Middle frontal gyrus (tissue), 1 donor: ENCODE results near the gene JUN.

Experiments
- DNase-seq: peaks from one replicate; pipeline ENCODE4 v3.0.0-alpha.2; 2015; ENCODE audit warnings: low spot score; ENCODE audit errors: extremely low spot score

JUN gene

DNA sequence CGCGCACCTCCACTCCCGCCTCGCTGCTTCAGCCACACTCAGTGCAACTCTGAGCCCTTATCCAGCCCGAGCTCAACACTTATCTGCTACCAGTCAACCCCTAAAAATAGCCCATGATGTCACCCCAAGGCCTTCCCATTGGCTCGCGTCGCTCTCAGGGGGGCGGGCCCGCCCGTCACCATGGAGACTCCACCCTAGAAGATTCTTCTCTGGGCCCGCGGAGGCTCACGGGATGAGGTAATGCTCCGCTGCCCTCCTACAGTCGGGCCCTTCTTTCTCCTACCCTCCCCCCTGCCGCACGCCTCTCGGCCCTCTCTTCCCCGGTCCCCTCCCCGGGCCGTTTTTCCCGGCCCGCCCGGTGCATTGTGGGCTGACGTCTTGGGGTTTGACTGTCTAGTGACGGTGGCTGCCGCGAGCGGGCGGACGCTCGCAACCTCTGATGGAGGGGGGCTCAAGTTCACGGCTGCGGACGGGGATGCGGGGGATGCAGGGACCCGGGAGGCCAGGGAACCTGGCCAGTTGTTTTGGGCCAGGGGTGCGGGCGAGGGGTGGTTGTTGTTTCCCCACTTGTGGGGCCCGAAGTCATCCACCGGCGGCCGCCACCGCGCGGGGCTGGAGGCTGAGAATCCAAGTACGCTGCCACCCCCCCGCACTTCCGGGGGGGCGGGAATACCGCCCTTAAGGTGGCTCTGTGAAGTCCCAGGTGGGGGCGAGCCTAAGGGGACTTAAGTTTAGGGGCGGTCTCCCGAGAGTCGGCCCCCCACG, at the start of gene JUN:
Gene JUN, minus strand, starts transcription at position 55 of the 765 bp plus-strand sequence. CDS start 977 bp downstream, outside the sequence.
- peak; percentile 99 for DNase-seq

DNA sequence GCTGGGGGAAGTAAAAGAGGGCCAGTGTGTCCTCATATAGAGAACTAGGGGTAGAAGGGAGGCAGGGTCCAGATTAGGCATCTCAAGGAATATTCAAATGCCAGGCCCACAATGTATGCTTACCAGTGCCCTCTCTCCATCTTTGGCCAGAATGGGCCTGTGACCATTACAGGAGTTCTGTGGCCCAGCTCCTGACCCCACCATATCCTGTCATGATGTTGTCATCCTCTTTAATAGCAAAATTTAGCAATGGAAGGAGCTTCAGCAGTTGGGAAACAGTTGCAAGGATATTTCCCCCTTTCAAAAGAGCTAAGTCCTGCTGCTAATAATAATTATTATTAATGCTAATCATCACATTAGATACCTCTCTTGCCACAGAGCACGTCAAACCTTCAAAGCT, 49.3 kb upstream of the JUN start:
- no peak for DNase-seq

DNA sequence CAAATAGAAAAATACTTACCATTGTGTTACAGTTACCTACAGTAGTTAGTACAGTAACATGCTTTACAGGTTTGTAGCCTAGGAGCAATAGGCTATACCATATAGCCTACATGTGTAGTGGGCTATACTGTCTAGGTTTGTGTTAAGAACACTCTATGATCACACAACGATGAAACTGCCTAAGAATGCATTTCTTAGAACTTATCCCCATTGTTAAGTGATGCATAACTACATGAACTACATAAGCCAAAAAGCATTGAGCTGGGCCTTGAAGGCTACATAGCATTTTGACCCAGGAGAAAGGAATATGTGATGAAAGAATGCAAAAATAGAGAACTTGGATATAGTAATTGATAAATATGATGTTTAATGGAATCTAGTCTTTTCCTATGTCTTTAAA, 46.4 kb upstream of the JUN start:
- DNase-seq: no peak

DNA sequence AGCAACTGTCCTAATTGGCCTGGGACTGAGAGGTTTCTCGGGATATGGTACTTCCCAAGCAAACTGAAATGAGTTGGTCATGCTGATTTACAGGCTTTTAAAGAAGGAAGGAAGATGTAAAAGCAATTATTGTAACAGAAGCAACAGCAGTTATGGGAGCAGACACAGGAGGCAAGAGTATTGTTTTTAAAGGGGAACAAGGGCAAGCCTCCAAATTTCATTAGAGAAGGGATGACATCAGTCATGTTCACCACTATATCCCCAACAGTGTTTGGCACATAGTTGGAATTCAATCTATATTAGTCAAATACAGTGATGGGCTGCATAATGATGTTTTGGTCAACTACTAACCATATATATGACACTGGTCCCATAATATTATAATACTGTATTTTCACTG, 46.0 kb upstream of the JUN start:
- DNase-seq: no peak

DNA sequence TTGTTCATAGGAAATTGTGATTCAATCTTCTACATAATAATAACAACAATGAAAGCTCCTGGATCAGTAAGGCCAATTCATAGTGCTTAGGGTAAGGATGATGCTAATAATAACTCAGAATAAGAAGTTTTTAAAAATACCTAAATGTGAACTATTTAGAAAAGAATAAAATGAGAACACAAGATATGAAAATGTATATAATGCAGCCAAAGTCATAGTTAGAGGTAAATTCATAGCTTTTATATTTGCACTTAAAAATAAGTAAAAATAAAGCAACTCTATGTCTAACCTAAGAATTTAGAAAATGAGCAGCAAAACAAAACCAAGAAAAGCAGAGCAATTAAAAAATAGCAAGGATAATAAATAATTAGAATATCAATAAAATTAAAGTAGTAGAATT, 43.5 kb upstream of the JUN start:
- no peak for DNase-seq

DNA sequence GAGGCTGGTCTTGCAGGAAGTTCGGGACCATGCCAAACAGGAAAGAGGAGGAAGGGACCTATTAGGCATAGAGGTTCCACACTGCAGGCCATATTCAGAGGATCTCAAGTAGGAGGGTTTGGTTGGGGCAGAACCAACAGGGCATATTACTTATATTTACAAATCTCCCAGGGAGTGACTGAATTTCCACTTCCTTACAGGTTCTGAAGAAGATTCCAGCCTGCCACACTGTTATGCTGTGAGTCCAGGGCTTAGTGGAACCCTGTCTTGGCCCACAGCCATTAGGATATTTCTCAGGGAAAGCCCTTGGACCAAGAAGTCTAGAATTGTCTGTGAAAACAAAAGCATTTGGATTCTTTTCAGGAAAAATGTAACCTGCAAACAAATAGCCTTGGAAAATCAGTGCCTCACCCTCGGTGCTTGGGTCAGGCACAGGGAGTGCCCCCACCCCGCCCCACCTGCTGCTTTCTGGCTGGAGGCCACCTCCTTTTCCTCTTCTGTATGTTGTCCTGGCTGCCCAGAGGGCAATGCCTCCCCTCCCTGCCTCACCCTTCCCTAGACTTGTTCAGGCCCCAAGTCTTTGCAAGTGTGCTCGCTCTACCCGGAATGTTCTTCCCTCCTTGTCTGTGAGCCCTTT, 41.0 kb upstream of the JUN start:
- no peak for DNase-seq

DNA sequence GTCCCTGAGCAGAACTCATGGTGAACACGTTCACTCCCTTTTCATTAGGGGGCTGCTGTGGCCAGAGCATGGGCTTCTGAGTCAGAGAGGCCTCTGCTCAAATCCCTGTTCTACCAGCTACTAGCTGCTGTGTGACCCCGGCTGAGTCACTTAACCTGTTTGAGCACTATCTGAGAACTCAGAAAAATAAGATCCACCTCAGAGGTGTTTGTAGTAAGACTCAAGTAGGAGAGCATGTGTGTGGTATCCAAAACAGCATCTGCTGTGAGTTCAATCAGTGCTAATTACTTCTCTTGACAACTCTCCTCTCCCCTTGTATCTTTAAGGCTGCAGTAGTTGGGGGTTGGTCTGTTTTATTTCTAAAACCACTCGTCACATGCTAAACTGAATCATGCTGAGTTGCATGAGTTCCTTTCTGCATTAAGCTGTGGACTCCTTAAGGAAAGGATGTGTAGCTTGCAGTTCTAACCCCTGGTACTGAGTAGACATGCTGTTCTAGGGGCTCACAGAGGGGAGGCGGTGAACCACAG, 39.7 kb upstream of the JUN start:
- DNase-seq: no peak

DNA sequence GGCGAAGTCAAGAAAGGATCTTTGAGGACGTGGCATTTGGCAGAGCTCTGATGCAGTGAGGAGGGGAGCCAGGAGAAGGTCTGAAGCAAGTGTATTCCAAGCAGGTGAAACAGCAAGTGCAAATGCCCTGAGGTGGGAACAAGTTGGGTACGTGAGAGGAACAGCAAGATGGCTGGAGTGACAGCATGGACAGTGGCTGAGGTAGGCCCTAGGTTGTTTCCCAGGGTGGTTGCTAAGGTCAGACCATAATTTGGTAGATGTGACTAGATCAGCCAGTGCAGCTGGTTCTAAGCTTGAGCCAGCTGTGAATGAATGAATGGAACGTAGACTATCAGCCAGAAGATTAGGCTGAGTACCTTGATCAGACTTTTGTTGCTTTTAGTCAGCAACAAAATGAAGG, 37.5 kb upstream of the JUN start:
- DNase-seq: no peak

DNA sequence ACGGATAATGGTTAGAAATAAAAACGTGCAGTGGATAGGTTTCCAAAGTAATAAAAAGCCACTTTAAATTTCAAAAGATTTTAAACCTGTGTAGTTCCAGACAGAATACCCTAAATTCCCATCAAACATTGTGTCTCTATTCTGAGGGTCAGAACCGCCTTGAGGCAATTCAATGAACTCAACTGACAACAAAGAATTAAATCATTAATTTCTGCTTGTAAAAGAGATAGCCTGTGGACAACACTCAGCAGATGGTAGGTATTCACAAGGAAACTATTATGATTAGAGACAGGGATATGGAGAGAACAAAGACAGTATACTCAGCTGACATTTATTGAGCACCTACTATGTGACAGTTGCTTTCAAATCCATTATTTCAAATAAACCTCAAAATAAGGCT, 35.1 kb upstream of the JUN start:
- DNase-seq: no peak

DNA sequence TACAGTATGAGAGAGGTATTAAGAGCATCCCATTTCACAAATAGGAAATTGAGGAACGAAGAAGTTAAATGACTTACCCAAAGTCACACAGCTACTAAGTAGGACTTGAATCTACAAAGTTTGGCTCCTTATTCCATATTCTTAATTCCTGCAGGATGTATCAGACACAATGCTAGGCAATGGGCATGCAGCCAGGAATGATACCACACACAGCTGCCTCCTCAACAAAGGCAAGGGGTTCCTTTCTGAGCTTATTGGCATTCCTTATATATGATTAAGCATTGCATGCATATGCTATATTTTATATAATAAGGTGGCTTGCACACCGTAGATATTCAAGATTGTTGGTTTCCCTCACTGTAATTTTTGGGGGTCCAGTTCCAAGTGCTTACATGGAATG, 34.2 kb upstream of the JUN start:
- DNase-seq: no peak

DNA sequence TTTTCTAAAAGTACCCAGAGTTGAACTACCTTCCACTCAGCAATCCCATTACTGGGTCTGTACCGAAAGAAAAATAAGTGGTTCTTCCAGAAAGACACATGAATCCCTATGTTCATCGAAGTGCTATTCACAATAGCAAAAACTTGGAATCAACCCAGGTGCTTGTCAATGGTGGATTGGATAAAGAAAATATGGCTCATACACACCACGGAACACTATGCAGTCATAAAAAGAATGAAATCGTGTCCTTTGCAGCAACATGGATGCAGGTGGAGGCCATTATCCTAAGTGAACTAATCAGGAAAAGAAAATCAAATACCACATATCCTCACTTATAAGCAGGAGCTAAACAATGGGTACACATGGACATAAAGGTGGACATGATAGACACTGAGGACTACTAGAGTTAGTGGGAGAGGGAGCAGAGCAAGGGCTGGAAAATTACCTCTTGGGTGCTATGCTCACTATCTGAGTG, 32.9 kb upstream of the JUN start:
- DNase-seq: no peak

DNA sequence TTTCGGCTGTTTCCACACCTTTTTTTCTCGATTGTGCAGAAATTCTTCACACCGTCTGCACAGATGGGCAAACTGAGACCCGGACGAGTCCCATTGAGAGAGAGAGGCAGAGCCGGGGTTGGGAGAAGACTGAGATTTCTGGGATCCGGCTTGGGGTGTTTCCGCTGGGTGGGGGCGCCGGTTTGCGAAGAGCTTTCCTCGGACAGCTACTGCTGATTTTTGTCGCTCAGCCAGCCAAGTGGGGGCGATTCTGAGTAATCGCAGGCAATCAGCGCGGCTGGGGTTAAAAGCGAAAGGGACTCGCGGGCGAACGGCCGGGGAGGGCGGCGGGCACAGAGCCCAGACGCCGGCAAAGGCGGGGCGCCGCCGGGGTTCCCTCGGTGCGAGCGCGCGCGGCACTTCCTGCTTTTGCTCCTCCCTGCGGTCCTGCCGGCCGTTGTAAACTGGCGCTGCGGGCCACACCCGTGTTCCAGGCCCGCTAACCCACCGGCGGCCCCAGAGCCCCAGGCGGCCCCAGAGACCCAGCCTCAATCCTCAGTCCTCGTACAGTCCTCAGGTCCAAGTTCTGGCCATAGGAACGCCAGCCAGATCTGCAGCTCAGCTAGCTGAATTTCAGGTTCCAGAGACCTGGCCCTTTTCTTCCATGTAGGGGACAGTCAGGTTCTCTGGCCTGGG, 32.4 kb upstream of the JUN start:
- peak; percentile 68 for DNase-seq

DNA sequence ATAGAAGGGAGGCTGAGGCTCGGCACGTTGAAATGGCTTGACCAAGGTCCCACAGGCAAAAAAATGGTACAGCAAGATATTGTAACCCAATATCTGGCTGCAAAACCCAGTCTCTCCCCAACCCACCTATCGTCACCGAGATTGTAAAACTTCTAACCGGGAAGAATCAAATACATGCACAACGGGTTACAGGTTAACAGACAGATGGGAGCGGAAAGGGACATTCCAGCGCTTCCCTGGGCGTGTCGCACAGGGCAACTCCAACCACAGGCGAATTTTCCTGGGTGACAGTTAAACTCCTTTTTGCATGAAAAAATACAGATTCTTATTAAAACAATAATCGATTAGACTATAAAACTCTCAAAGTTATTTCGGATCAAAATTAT, 31.8 kb upstream of the JUN start:
- no peak for DNase-seq

DNA sequence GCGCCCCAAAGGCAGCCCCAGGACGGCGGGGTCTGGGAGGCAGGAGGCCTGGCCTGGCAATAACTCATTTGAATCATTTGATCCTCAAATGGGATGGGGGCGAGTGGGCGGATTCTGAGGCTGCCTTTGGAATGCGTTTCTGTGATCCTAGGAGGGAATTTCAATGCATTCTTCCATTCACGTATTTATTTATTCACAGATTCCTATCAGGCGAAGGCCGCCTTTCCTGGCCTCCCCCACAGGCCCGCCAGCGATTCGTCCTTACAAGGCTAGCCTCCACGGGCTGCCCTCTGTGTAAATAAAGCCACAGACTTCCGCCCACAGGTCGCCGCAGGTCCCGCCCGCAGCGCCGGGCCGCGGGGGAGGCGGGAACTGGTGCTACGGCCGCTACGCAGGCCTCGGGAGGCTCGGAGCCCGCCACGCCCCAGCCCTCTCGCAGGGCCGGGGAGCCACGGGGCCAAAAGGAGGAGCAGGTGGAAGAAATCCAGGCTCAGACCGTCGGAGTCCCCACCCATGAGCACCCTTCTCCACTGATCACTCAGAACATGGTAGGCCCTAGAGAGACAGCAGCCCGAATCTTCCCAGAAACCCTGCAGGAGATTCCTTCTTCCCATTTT, 31.3 kb upstream of the JUN start:
- no peak for DNase-seq

DNA sequence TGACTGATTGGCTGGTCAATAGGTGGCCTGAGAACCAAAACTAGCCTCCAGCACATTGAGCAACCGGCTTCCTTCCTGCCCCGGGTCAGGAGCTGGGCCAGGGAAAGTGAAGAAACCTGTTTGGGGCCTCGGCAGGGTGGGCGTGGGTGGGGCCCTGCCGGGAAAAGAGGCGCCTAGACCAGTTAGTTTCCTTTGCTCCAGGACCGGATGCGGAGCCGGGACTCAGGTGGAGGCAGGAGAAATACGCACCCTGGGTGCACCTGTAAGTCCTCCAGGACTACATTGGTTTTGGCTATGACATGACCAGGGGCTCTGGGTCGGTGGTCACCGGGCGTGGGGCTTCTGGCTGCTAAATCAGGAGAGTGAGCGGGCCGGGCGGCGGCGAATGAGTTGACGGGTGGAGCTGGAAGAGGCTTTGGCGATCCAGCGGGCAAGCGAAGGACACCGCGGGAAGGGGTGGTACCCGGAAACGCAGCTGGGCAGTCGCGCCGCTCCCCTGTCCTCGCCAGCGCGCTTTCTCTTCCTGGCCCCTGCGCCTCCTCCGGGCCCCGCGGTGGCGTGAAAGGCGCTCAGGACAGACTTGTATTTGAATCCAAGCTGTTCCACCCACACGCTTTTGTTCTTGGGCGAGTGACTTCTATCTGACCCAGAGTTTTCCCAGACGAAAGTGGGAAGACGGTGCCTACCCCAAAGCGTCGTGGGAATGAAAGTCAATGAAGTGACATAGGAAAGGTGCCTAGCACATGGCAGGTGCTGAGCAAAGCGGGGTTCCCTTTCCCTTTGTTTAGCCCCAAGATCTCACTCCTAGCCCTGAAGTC, 30.6 kb upstream of the JUN start:
- DNase-seq: no peak

DNA sequence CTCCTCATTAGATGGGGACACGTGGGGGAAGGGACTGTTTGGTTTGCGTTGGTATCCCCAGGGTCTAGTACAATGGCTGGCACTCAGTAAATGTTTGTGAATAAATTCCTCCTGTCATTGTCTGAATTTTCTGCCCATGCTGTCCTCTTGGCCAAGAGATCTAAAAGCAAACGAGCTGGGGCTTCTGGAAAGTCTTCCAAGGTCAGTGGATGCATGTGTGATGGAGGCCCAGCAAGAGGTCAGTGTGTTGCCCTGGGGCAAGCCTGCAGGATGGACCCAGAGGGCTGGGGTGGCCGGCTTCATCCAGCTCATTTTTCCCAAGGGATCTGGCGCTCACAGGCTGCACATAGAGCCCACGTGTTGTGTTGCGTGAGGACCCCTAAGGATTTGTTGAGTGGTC, 30.0 kb upstream of the JUN start:
- DNase-seq: no peak

DNA sequence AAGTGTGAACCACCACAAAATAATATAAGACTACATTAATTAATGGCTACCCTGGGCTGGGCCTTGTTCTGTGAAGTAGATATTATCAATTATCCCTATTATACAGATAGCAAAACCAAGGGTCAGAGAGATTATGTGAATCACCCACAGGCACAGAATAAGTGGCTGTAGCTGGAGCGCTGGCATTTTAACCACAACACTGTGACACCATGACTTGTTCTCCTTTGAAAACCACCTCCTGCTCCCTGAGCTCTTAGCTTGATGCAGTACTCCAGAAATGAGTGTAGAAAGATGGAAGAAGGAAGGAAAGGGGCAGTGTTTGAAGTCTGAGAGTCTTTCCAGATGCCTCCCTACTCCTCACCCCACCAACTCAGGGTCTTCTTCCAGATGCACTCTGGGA, 29.5 kb upstream of the JUN start:
- no peak for DNase-seq

DNA sequence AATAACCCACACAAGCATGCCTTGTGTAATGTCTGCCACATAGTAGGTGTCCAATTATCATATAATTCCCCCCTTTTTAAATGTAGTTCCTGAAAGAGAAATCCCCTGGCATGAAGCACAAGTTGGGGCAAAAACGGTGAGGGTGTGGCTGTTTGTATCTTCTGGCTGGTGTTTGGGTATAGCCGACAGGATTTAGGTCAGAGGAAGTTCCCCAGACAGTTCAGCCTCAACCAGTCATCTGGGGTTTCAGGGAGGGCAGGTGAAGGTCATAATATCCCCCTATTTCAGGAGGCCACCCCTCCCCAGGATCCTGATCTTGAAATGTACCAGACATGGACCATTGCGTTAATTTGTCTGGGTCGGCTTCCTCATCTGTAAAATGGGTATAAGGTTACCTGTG, 29.1 kb upstream of the JUN start:
- no peak for DNase-seq

DNA sequence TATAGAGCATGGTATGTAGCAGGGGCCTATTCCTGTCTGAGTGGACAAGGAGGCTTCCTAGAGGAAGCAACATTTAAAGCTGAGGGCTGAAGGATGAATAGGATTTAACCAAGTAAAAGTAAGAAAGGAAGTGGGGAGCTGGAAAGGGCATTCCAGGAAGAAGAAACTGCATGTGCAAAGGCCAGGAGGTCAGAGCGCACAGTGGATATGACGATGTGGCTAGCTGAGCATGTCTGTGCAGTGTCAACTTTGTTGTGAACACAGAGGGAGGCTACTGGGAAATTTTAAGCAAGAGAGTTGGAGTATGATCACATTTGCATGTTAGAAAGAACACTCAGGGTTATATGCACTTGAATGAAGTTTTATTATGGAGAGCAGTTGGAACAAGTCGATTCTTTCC, 28.6 kb upstream of the JUN start:
- DNase-seq: no peak

DNA sequence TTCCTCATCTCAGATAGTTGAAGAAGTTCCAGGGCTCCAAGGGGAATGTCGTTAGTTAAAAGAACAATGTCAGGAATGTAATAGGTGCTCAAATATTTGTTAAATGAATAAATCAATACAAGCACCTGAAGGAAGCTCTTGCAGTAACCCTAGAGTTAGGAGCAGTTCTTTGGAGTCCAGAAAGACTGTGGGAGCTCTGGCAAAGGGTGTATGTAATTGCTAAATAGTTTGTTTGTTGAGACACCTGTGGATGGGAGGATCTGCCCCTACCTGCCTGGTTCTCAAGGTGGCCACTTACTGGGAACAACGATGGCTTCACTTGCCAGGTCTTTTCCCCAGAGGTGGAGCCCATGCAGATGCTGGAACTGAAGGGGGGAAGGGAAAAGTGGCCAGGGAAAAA, 27.5 kb upstream of the JUN start:
- DNase-seq: no peak
